ENCODE measurements around the gene RALGAPB. TPM values are rescaled to one million over a fixed set of nuclear protein-coding genes. Genes with fewer than 3 reads are reported as not detected.
A peak's percentile ranks its signal among the peaks of the same experiment; 100 is the strongest.

The RALGAPB gene
- total and polyA plus RNA-seq, 2 of the 13 experiments (the other 11 are each of a cell fraction or from before 2014, with no cell fraction given) = 17.6 to 30.6 TPM

DNA sequence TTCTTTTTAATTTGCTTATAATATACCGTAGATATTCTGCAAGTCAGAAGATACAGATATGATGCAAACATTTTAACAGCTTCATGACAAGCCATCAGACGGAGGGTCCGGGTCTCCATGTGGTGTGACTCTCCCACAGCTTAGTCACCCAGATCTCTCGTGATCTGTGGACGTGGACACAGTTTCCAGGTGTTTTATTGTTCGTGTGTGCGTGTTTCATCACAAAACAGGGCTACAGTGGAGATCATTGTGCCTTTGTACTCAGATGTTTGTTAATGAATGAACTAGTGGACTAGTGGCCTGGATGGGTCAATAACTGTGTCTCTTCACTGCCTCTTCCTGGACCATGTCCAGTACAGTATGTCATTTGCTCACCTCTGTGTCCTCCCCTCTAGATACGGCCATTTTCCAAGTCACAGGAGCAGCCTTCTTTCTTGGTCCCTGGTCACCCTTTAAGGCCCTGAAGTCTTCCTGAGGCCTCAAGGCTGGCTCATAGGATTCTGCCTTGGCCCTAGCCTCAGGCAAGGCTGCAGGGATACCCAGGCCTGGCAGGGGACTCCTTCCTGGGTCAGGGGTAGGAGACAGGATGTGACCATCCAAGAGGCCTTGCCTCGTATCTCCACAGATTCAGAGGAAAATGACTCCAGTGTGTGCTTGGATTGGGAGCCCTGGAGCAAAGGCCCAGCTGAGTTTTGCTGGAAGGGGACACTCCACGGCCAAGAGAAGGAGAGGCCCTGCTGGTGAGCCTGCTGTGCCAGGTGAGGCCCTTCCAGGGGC, 112.9 kb downstream of the RALGAPB start (continued):
- TF ChIP-seq, protein P1, sequence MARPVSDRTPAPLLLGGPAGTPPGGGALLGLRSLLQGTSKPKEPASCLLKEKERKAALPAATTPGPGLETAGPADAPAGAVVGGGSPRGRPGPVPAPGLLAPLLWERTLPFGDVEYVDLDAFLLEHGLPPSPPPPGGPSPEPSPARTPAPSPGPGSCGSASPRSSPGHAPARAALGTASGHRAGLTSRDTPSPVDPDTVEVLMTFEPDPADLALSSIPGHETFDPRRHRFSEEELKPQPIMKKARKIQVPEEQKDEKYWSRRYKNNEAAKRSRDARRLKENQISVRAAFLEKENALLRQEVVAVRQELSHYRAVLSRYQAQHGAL (CRISPR knock-in tag; IDR thresholded peaks at IDR 0.05; ENCODE audit: not compliant biosample characterization) = no peak
- TF ChIP-seq ZNF879 (CRISPR knock-in tag; IDR thresholded peaks at IDR 0.05) (no peak), ZFP36L1 (CRISPR knock-in tag; IDR thresholded peaks at IDR 0.05) (no peak), ZNF607 (CRISPR knock-in tag; IDR thresholded peaks at IDR 0.05; ENCODE audit: borderline replicate concordance) (peak; percentile 44), HNRNPLL (IDR thresholded peaks at IDR 0.05; ENCODE audit: low read depth, low read length, poor library complexity, severe bottlenecking) (no peak), ARNTL (CRISPR knock-in tag; IDR thresholded peaks at IDR 0.05) (peak; percentile 88), GTF2F1 (IDR thresholded peaks at IDR 0.05; ENCODE audit: low read length) (no peak), ZNF709 (CRISPR knock-in tag; IDR thresholded peaks at IDR 0.05) (peak; percentile 78; the same call in 1 of the 2 replicates), MTA1 (CRISPR knock-in tag; IDR thresholded peaks at IDR 0.05; ENCODE audit: borderline replicate concordance) (peak; percentile 91), FIP1L1 (IDR thresholded peaks at IDR 0.05; ENCODE audit: borderline replicate concordance, insufficient read depth, low read depth, low read length) (no peak)
- TF ChIP-seq, protein P2, sequence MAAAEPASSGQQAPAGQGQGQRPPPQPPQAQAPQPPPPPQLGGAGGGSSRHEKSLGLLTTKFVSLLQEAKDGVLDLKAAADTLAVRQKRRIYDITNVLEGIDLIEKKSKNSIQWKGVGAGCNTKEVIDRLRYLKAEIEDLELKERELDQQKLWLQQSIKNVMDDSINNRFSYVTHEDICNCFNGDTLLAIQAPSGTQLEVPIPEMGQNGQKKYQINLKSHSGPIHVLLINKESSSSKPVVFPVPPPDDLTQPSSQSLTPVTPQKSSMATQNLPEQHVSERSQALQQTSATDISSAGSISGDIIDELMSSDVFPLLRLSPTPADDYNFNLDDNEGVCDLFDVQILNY (CRISPR knock-in tag; conservative IDR thresholded peaks at IDR 0.05) = no peak
- TF ChIP-seq, protein P3, sequence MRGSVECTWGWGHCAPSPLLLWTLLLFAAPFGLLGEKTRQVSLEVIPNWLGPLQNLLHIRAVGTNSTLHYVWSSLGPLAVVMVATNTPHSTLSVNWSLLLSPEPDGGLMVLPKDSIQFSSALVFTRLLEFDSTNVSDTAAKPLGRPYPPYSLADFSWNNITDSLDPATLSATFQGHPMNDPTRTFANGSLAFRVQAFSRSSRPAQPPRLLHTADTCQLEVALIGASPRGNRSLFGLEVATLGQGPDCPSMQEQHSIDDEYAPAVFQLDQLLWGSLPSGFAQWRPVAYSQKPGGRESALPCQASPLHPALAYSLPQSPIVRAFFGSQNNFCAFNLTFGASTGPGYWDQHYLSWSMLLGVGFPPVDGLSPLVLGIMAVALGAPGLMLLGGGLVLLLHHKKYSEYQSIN (CRISPR knock-in tag; IDR thresholded peaks at IDR 0.05; ENCODE audit: borderline replicate concordance) = no peak
- TF ChIP-seq, protein P4, sequence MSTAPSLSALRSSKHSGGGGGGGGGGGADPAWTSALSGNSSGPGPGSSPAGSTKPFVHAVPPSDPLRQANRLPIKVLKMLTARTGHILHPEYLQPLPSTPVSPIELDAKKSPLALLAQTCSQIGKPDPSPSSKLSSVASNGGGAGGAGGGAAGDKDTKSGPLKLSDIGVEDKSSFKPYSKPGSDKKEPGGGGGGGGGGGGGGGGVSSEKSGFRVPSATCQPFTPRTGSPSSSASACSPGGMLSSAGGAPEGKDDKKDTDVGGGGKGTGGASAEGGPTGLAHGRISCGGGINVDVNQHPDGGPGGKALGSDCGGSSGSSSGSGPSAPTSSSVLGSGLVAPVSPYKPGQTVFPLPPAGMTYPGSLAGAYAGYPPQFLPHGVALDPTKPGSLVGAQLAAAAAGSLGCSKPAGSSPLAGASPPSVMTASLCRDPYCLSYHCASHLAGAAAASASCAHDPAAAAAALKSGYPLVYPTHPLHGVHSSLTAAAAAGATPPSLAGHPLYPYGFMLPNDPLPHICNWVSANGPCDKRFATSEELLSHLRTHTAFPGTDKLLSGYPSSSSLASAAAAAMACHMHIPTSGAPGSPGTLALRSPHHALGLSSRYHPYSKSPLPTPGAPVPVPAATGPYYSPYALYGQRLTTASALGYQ (CRISPR knock-in tag; IDR thresholded peaks at IDR 0.05) = peak; percentile 57; the same call in 1 of the 2 replicates
- TF ChIP-seq, protein P5, sequence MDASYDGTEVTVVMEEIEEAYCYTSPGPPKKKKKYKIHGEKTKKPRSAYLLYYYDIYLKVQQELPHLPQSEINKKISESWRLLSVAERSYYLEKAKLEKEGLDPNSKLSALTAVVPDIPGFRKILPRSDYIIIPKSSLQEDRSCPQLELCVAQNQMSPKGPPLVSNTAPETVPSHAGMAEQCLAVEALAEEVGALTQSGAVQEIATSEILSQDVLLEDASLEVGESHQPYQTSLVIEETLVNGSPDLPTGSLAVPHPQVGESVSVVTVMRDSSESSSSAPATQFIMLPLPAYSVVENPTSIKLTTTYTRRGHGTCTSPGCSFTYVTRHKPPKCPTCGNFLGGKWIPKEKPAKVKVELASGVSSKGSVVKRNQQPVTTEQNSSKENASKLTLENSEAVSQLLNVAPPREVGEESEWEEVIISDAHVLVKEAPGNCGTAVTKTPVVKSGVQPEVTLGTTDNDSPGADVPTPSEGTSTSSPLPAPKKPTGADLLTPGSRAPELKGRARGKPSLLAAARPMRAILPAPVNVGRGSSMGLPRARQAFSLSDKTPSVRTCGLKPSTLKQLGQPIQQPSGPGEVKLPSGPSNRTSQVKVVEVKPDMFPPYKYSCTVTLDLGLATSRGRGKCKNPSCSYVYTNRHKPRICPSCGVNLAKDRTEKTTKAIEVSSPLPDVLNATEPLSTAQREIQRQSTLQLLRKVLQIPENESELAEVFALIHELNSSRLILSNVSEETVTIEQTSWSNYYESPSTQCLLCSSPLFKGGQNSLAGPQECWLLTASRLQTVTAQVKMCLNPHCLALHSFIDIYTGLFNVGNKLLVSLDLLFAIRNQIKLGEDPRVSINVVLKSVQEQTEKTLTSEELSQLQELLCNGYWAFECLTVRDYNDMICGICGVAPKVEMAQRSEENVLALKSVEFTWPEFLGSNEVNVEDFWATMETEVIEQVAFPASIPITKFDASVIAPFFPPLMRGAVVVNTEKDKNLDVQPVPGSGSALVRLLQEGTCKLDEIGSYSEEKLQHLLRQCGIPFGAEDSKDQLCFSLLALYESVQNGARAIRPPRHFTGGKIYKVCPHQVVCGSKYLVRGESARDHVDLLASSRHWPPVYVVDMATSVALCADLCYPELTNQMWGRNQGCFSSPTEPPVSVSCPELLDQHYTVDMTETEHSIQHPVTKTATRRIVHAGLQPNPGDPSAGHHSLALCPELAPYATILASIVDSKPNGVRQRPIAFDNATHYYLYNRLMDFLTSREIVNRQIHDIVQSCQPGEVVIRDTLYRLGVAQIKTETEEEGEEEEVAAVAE (CRISPR knock-in tag; IDR thresholded peaks at IDR 0.05; ENCODE audit: borderline replicate concordance) = peak; percentile 69
- TF ChIP-seq, protein P6, sequence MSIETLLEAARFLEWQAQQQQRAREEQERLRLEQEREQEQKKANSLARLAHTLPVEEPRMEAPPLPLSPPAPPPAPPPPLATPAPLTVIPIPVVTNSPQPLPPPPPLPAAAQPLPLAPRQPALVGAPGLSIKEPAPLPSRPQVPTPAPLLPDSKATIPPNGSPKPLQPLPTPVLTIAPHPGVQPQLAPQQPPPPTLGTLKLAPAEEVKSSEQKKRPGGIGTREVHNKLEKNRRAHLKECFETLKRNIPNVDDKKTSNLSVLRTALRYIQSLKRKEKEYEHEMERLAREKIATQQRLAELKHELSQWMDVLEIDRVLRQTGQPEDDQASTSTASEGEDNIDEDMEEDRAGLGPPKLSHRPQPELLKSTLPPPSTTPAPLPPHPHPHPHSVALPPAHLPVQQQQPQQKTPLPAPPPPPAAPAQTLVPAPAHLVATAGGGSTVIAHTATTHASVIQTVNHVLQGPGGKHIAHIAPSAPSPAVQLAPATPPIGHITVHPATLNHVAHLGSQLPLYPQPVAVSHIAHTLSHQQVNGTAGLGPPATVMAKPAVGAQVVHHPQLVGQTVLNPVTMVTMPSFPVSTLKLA (IDR thresholded peaks at IDR 0.05) = no peak
